NCI-H146 (cell line): ENCODE measurements around the gene COMMD1.
"Not testable (repeated sequence)": the region's sequence is repeated elsewhere in the genome, so short reads cannot be mapped to it uniquely, and the experiment has no call there.

Experiments
- DNase-seq: peaks from one replicate; lab custom pipeline; 2025; lab: John Stamatoyannopoulos, UW

The COMMD1 gene

GRCh38 chr2:62142054-62142453 lies 236.6 kb downstream of the COMMD1 start:
- no peak for DNase-seq

- no peak for DNase-seq
Measured at GRCh38 chr2:62143696-62144095, 238.2 kb downstream of the COMMD1 start.

GRCh38 chr2:62144689-62145477 lies 239.4 kb downstream of the COMMD1 start:
- no peak for DNase-seq

GRCh38 chr2:62145478-62146100 lies 240.1 kb downstream of the COMMD1 start:
- DNase-seq: no peak

DNA sequence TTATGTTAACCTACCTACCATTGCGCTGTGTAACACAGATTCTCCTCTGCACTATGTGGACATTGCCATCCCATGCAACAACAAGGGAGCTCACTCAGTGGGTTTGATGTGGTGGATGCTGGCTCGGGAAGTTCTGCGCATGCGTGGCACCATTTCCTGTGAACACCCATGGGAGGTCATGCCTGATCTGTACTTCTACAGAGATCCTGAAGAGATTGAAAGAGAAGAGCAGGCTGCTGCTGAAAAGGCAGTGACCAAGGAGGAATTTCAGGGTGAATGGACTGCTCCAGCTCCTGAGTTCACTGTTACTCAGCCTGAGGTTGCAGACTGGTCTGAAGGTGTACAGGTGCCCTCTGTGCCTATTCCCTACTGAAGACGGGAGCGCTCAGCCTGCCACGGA lies 241.3 kb downstream of the COMMD1 start:
- not testable (repeated sequence) for DNase-seq

DNA sequence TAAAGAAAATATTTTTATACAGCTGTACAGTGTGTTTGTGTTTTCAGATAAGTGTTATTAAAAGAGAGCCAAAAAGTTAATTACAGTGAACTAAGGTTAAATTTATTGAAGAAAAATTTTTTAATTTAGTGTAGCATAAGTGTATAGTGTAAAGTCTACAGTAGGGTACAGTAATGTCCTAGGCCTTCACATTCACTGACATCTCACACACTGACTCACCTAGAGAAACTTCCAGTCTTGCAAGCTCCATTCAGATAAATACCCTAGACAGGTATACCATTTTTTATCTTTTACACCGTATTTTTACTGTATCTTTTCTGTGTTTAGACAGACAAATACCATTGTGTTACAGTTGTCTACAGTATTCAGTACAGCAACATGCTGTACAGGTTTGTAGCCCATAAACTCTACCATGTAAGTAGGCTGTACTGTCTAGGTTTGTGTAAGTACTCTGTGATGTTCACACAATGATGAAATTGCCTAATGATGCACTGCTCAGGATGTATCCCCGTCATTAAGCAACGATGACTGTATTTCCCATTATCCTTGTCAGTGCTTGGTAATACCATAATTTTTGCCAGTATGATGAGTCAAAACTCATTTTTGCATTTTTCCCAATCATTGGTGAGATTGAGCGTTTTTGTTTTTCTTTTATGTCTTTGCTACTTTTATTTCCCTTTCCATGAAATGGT lies 242.3 kb downstream of the COMMD1 start:
- no peak for DNase-seq

DNA sequence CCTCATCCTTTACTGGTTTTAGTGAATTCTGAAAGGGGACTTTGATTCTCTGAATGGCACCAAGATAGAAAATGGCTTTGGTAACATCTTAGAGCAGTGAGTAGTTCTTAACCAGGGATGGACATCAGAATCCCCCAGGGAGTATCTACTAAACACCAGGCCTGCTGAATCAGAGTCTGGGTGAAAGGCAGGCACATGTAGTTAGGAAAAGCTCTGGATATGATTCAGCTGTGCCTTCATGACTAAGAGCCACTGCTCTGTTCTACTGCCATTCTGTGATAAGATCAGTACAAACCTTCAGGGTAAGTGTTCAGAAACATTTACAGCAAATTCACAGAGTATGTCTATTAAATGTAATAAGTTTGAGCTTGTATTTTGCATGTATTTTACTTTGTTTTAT lies 244.2 kb downstream of the COMMD1 start:
- no peak for DNase-seq

GRCh38 chr2:62150597-62151305 lies 245.3 kb downstream of the COMMD1 start:
- no peak for DNase-seq

DNA sequence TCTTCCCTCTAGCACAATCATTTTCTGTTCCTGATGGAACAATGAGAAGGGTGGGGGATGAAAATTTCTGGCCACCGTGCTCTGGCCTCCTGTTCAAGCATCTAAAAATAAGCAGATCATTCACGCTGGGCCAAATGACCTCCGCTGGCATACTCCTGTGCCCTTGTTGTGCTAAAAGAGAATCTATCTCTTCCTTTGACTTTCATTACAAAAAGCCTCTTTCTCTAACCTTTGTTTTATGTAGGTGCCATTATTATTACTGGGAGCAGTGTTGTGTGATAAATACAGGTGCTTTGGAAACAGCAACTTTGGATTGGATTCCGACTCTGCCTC lies 245.8 kb downstream of the COMMD1 start:
- DNase-seq: no peak

DNA sequence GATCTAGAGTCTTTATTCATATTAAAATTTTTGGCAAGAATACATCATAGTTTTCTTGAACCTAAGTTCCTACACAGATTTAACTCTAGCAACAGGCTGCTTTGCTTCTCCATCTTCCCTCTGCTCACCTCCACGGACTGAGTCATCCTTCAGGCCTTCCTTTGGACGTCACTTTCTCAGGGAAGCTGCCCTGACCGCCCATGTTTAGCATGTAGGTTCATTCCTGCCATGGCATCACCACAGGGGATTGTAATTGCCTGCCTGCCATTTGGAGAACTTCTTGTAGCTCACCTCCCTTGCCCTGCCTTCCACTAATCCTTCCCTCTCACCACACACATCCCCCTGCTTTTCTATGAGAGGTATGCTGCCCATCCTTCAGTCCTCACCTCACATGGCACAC lies 246.5 kb downstream of the COMMD1 start:
- no peak for DNase-seq

DNA sequence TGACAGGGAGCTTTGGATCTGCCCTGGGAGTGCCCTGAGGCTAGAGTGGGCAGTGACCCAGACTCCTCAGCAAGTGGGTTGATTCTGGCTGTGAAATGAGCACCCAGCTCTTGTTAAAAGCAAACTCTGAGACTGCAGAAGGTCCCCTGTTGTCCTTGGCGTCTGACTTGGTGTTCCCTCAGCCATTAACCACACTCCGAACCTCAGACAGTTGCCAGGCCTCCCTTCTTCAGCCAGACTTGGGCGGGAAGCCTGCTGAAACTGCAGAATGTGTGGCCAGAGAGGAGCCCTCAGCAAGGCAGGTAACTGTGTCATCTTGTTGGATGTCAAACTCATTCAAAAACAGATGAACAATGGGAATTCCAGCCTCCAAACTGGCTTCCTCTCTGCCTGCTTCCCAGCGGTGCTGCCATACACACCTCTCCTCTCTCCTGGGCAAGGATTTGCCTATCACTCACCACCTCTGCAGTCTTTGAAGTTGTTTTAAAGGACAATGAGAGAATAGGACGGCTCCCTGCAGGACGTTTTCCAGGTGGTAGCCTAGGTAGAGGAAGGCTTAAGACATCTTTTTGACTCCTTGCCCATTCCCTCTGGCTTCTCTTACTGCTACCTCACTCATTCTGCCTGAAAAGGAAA lies 251.5 kb downstream of the COMMD1 start:
- no peak for DNase-seq

GRCh38 chr2:62158444-62159121 lies 253.1 kb downstream of the COMMD1 start:
- no peak for DNase-seq

- not testable (repeated sequence) for DNase-seq
Measured at GRCh38 chr2:62160691-62161090, 255.2 kb downstream of the COMMD1 start.

DNA sequence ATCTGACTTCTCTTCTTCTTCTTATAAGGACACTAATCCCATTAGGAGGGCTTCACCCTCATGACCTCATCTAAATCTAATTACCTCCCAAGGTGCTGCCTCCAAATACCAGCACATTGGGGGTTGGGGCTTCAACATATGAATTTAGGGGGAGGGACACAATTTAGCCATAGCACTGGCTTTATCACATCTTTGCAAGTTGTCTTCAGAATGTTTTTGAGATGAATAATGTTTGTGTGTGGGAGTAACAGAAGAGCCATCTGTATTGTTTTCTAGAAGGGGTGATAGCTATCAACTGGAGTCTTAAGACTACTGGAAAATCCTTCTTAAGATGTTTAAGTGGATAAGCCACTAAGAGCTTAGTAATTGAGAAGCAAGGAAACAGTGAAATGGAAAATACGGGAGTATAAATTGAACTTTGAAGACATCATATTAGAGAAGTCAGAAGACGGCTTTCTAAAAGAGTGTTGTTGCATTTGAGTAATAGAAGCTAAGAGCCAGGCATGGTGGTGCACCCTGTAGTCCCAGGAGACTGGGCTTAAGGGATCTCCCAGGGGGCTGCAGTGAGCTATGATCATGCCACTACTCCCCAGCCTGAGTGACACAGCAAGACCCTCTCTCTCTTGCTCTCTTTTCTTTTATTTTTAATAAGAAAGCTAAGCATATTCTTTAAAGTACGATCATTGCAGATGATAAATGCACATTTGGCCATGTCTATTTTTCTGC lies 257.8 kb downstream of the COMMD1 start:
- no peak for DNase-seq

- no peak for DNase-seq
Measured at GRCh38 chr2:62163834-62164233, 258.4 kb downstream of the COMMD1 start.

DNA sequence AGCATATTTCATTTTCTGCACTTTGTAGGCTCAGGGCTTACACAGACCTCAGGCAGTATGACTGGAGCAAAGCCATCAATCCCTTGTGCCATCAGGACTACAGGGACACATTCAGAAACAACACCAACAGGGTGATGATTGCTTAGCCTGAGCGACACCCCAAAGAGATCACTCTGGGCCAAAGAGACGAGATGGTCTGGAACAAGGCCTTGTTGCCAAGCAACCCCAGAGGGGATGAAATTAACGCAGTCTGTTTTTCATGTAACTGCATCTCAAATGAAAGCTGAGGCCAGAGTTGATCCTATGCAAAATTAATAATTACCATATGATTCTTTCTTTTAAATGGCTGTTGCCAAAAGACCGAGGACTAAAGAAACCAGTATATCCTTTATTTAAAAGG lies 270.3 kb downstream of the COMMD1 start:
- DNase-seq: peak; percentile 20

DNA sequence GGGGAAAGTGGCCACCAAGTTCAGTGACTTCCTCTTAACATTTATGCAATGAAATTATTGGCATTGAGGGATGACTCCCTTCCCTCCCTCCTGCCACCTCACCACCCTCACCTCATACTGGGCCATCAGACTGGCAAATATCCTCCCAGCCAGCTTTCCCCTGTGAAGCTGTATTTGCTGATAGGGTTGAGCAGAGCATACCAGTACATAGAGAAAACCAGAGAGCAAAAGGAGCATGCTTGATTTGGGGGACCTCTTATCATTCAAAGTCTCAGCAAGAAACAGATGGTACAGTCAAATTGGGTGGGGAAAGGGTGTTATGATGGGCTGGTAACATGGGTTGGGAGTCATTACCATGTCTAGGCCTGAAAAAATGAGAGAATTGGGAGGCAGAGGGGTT lies 271.3 kb downstream of the COMMD1 start:
- no peak for DNase-seq

GRCh38 chr2:62177392-62178049 lies 272.0 kb downstream of the COMMD1 start:
- no peak for DNase-seq

- DNase-seq: peak; percentile 6
Measured at GRCh38 chr2:62178741-62179271, 273.3 kb downstream of the COMMD1 start.

- no peak for DNase-seq
Measured at GRCh38 chr2:62180975-62181374, 275.5 kb downstream of the COMMD1 start.
